HCEC 1CT (cell line): ENCODE measurements around the gene CFAP65.
A peak's percentile ranks its signal among the peaks of the same experiment; 100 is the strongest.

Experiments used
- DNase-seq: peaks from one replicate; pipeline ENCODE4 v3.0.0-alpha.2; 2017

Gene CFAP65

DNA sequence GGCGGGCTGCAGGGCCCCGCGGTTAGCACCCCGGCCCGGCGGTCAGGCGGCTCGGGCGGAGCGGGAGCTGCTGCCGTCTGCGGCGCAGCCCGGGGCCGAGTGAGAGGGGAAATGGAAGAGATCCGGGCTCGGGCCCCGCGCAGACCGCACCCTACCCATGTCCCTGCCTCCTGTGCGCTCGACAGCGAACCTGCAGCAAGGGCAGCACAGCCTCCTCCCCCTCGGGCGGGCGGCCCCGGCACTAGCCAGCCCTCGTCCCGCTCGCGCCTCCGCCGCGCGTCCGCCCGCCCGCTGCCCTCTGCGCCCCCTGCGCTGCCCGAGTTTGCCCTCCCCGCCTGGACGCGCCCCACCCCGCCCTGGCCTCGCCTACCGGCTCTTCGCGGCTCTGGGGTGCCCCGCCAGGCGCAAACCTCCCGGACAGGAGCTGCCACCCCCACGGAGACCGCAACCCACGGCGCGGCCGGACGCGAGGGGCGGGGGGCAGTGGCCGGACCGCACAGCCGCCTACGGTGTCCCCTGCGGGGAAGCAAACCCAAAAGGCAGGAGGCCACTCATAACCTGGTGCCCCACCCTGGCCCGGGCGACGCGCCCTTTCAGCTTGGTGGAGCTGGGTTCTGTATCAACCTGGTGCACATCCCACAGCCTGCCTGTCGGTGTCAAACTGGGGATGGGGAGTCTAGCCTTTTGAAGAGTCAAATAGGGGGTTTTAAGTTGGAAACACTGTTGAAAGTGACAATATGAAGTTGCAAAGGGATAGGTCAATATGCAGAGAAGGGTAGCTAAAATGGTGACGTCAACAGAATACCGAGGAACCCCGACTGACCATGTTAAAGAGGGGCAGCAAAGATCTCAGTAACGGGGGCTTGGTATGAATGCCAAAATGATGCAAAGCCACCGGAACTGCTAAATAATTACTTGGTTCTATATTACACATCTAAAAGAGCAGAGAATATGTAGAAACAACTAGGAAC lies 19.8 kb upstream of the CFAP65 start, which contains the start of gene IHH:
TSS of gene IHH (minus strand) at position 101 of the 971 bp plus-strand sequence. CDS start 454 bp downstream, outside the sequence.
- no peak for DNase-seq

DNA sequence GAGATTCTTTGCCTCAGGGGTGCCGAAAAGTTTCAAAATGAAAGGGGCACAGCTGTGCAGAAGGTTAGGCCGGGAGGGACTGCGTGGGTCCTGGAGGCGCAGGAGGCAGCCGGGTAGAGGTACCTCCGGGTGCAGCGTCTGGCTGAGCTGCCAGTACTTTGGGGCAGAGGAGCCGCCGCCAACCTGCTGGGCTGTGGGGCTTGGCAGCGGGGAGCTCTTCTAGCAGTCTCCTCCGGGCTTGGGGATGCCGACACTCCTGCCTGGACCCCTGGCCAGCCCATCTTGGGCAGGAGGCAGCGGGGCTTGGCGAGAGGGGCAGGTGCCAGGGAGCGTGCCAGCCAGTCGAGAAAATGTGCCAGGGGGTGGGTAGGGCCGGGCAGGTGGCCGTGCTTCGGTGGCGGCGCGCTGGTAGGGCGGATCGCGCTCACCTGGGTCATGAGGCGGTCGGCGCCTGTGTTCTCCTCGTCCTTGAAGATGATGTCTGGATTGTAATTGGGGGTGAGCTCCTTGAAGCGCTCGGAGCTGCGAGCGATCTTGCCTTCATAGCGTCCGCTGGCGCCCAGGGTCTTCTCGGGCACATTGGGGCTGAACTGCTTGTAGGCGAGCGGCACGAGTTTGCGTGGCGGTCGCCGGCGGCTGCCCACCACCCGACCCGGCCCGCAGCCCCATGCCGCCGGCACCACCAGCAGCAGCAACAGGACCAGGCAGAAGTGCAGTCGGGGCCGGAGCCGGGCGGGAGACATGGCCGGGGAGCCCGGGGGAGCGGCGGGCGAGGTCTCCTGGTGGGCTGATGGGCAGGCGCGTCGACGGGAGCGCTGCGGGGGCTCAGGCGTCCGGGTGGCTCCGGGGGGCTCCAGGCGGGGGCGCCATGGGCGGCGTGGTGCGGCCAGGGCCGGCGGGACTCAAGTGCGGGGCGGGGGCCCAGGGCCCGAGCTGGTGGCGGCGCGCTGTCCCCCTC lies 18.7 kb upstream of the CFAP65 start:
- no peak for DNase-seq

DNA sequence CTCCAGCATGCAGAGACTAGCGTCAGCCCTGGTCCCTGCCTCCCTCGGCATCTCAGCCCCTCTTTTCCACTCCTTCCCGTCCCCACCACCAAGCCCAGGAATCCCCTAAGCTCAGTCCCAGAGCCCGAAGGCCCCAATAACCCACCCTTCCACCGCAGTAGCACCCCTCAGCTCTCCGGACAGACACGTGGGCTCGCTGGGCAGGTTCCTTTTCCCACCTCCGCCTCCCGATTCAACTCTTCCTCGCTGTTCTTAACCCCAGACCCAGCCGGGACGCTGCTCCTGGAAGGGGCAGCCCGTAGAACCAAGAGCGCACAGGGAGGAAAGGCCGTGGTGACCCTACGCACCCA lies 18.0 kb upstream of the CFAP65 start:
- no peak for DNase-seq

DNA sequence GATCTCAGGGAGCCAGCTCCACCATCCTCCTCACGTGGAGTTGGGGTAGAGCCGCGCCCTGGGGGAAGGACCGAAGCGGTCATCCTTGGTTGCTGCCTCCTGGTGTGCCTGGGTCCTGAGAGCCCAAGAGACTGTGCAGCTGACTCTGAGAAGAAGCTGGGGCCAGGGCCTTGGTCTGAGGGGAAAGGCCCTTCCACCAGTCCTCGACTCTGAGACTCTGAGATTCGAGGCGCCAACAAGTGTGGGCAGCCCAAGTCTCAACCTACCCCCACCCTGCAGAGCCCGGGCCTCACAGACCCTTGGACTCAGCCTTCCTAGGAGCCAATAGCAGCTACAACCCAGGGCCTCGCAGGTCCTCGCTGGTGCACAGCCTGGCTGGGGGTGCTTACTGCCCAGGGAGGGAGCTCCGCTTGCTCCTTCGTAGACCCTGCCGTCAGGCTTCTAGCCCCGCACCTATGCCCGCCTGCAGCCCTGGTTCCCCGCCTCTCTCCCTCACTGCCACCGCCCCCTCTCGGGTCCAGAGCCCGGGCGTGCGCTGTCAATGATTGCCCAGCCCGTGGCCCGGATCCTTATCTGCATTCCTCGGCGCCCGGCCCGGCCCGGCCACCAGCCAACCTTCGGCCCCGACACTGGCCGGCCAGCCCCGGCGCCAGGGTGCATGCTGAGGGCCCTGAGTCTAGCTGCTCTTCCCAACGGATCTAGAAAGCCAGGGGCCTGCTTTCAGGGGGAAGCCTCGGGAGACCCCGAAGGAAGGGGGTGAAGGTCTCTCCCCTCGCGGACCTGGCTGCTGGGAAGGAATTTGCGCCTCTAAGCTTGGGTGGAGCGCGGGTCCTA lies 17.4 kb upstream of the CFAP65 start:
- DNase-seq = no peak

DNA sequence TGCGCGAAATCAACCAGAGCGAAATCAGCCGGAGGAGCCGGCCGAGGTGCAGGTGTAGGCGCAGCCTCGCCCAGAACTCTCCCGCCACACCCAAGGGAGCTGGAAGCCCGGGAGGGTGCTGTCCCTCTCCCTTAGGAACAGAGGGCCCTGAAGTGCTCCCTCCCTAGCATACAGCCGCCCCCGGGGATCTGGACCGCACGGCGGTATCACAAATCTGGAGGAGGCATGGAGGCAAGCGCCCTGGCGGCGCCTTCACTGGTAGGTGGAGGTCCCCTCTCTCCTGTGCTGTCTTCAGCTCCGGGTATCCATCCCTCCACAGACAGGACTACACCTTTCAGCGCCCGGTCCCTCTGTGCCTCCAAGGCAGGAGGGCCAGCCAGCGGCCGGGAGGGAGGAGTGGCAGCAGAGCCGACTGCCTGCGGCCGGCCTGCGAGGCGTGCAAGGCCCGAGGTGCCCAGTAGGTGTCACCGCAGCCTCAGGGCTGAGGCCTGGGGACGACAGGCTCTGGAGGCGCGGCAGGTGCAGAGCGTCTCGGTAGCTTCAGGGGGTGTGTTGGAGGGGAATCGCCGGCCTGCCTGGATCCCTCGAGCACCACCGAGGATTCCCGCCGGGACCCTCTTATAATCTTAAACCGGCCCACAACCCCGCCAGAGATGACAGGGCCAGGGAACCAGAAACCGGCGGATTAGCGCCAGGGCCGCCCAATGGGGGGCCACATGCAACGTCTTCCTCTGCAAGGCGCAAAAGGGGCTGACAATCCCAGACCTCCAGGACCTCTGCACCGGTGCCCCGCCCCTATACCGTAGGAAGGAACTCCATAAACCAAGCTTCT lies 16.6 kb upstream of the CFAP65 start:
- DNase-seq = peak; percentile 61

DNA sequence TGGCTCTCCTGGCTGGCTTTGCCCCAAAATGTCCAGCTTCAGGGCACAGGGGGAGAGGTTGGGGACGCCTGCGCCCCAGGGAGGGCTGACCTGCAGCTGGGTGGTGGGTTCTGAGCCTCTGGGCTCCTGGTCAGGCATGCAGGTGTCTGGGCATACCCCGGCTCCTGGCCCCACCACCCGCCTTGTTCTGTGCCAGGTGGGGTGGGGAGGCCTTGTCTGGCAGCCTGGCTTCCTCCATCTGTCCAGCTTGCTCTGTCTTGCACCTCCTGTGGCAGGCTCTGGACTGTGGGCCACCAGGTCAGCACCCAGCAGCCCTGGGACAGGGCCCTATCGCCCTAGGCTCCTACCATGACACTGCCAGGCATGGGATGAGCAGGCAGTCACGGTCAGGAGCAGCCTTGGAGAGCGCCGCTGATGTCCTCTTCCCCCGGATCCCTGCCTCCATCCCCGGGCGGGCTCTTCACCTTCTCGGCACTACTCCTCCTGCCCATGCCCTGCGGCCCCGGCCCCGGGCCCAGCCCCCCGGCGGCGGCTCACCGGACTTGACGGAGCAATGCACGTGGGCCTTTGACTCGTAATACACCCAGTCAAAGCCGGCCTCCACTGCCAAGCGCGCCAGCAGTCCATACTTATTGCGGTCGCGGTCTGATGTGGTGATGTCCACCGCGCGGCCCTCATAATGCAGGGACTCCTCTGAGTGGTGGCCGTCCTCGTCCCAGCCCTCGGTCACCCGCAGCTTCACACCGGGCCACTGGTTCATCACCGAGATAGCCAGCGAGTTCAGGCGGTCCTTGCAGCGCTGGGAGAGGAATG lies 15.8 kb upstream of the CFAP65 start:
- no peak for DNase-seq

DNA sequence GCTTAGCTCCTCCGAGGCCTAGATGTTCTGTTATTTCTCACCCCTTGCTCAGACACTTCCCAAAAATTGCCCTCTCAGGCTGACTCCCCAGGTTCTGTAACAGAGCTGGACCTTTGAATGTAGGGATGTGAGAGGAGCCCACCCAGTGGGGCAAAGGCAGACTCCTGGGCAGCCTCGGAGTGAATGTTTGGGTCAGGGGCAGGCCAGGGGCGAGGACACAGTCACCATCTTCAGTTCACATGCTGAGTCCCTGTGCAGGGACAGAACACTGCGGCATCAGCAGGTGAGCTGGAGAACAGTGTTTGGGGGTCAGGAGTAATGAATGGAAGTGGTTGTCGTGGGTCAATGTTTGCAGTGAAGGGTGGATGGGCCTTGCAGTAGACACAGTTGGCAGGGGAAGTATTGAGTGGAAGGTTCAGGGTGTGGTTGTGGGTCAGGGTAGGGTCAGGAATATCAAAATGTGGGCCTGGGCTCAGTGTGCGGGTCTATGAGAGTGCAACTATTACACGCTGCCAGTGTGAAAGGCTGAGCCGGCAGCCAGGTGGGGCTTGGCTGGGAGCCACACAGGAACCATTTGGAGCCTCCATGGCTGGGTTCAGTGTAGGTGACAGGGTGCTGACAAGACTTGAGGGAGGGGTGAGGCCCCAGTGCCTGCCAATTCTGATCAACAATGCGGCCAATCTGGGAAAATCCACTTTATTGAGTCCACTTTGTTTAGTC lies 15.0 kb upstream of the CFAP65 start:
- no peak for DNase-seq

DNA sequence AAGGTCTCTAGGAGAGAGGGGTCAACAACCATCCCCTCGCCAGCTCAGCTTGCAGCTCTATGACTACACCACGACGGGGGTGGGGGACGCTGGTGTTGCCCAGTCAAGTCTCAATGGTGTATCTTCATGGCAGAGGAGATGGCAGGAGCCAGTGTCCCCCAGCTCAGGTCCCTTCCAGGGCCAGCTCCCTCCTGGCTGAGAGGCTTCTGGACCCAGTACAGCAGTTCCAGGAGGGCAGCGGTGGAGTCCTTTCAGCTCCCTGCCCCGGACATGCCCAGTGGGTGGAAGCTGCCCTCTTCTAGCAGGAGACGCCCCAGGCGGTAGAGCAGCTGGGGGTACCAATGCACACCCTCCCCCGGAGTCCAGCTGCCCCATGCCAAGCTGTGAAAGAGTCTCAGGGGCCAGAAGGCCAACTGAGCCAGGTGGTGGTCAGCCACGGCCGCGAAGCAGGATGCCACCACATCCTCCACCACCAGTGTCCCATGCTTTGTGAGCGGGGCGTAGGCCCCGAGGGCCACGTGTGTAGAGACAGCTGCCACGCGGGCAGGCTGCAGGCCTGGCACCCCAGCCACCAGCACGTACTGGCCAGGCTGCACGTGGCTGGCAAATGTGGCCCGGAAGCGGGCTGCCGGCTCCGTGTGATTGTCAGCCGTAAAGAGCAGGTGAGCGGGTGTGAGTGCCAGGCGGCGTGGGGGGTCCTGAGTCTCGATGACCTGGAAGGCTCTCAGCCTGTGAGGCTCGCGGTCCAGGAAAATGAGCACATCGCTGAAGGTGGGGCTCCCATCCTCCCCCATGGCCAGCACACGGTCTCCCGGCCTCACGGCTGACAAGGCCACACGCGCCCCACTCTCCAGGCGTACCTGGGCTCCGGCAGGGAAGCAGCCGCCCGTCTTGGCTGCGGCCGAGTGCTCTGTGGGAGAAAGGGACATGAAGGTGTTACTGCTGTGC lies 13.9 kb upstream of the CFAP65 start:
- no peak for DNase-seq

DNA sequence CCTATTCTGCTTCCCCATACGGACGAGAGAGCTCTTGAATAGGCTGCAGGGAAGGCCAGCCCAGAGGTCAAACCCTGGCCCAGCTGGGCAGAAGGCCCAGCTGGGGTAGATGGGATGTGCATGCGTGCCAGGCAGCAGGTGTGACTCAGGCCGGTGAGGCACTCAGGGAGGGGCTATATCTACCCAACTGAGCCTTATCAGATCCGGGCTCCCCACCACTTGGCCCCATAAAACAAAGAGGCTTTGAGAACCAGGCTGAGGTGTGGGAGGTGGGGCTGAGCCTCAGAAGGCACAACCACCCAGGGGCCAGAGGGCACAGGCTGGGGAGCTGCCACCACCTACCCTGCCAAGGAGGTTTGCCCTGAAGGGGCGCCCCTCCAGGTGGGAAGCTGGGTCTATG lies 8.0 kb upstream of the CFAP65 start:
- no peak for DNase-seq

DNA sequence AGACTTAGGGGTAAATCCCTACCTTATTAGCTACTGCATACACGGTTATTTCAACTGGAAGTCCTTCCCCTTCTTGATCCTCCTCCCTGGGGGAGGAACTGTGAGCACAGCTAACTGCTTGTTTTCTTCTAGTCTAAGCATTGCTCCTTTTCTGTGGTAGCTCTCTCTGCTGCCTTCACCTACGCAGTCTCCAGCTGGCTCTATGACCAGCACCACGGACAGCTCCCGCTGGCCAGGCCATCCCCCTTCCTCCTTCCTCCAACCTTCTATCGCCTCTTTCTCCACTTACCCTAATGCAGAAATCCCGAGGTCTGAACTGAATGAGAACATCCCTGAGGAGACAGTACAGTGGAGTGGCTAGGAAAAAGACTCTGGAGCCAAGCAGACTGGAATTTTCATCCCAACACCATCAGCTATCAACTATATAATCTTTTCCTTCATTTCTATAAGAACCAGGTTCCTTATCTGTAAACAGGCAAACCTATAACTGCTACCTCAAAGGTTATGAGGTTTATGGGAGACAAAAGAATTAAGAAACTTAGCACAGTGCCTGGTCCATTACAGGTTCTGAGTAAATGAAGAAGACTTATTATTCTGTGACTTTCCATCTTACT lies 4.7 kb upstream of the CFAP65 start:
- no peak for DNase-seq

DNA sequence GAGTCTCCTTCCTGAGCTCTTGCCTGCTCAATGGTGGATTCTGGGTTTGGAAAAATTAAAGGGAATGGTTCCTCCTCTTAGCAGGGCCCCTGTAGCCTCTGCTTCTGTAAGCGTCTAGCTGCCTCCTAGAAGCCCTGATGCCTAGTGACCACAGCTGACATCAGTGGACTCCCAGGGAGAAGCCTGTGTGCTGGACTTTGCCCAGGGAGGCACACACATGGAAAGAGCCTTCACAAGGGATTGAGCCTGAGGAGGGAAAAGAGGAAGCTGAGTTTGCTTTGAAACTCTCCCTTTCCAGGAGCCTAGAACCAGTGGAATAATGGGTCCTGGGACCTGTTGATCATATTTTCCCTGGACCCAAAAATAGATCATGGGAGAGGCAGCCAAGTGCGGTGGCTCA lies 1.4 kb upstream of the CFAP65 start:
- DNase-seq = no peak

DNA sequence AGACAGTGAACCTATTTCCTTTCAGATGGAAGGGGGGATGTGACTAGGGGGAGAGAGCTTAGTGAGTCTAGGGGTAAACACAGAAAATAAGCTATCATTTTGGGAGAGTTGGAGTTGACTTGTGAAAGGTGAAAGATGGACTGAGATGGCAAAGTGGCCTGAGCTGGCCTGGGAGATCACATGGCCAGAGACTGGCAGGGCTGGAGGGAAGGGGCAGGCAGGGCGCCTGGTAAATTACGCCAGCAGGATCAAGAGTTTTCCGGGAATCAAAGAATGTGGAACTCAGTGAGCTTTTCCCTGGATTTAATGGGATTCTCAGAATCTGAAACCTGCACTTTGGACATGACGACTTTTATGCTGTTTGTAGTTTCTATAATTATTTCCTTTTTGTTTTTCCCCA lies 841 bp upstream of the CFAP65 start:
- no peak for DNase-seq

DNA sequence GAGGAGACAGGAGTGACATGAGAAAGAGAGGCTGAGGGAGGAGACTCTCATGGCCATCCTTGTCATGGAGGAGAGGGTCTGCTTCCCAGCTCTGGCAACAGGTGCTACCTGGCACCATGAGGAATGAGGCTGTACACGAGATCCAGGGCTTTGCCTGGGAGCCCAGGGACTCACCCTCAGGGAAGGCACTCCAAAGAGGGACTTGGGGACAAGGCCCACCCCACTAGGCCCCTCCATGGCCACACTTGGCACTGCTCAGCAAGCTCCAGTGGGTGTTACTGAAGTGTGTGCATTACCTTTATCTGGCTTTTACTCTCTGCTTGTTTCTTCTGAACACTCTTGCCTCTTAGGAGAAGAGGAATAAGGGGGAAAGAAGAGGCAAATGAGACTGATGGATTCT lies 2.7 kb downstream of the CFAP65 start:
- DNase-seq = no peak

DNA sequence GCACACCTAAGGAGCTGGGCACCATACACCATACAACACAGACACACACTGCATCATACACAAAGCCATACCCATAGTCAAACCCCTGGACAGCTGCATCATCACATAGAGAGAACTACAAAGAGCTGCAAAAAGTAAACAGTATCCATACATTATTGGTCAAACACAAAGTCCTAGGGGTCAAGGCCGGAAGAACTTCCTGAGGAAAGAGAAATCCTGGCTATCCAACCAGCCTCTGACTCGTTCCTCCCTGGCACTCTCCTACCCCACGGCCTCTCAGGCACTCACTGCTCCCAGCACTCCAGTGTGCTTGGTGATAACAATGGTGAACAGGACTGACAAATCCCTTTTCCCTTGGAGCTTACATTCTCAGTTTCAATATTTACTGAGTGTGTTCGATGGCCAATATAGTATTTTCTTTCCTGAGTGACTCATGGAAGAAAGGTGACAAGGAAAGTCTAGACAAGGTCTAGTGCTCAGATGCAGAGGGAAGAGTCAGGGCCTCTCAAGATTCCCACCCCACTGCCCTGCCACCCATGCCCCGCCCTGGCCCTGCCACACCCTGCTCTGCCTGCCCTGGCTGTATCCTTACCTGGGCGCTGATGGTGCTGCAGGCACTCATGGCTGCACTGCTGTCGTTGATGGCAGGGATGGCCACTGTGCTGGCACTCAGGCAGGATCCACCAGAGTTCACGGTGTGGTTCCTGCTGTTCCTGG lies 3.4 kb downstream of the CFAP65 start:
- no peak for DNase-seq

DNA sequence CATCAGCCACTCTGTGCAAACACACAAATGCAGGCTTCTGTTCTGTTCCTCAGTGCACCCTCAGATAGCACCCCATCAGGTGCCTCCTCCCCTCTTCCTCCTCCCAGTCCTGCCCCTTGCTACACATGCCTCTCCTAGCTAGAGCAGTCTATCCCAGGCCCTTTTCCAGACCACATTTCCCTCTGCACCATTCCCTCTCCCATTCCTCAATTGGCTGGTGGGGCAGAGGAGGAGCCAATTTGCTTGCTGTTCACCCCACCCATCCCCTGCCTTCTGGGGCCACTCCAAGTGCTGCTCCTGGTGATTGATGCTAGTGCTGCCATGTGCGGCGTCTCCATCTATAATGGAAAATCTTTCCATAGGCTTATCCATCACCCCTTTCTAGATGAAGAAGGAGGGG lies 5.4 kb downstream of the CFAP65 start:
- no peak for DNase-seq

DNA sequence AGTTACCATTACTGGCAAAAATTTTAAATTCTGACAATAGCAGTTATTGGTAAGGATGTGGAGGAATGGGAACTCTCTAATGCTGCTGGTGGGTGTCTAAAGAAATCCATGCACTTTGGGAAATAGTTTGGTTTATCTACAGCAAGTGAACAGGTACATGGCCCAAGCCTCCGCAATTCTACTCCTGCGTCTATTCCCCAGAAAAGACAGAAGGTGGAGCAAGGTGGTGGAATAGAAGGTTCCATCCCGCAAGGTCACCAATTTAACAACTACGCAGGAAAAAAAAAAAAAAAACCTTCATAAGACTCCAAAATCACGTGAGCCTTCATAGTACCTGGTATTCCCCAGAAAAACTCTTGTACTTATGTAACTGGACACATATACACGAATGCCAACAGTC lies 6.5 kb downstream of the CFAP65 start:
- DNase-seq = no peak

DNA sequence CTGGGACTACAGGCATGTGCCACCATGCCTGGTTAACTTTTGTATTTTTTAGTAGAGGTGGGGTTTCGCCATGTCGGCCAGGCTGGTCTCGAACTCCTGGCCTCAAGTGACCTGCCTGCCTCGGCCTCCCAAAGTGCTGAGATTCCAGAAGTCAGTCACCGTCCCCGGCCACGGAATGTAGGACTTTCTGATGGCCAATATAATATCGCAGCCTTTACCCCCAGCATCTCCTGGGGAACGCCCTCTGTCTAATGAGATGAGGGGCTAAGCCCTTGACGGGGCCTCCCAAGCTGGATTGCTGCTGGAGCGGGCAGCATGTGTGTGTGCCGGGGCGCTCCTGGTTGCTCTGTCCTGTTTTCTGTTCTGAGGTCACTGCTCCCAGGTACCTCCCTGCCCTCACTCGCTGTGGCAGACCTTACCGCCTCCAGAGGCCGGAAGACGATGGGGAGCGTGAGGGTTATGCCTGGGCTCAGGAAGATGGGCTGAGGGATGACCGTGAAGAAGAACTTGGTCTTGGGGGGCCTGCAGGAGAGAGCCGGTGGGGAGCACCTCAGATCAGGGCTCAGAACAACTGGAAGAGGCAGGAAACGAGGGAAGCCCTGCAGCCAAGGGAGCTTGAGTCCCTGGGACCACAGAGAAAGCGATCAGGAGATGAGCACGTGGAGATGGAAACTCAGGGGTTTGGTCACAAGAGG lies 9.1 kb downstream of the CFAP65 start:
- DNase-seq = no peak
